Kidney capillary endothelial cell (primary cell): ENCODE data around the gene KCP.

Experiments used
- DNase-seq: peaks from one replicate; pipeline ENCODE4 v3.0.0-alpha.2; 2018; ENCODE audit warnings: low spot score

KCP gene

DNA sequence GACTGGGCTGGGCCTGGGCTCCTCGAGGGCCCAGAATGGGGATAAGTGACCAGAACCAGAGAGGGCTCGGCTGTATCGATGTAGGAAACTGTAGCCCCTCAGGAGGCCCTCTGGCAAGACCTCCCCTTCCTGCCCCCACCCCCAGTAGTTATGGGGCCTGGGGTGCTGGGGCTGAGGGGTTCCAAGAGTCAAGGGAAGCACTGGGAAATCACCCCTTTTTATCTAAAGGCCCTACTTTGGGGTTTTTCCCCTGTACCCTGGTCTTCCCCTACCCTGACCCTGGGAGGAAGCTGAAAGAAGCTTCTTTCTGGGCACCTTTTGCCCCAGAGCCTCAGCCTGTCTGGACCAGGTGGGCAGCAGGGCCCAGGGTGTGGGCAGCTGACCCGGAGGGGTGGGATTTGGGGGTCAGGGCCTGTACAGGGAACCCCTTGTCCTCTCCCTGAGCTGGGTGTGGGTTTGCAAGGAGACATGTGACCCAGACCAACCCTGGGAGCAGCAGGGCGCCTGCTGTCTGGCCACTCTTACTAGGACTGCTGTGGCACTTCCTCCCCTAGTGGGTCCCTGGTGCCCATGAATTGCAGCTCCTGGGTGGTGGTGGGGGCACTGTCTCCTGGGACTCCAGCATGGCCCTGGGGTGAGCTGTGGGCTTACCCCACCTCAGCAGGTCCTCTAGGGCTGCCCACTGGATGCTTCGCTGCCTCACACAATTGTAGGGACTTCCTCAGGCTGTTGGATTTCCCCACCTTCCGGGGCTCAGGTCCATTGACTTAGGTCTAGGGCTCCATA, 28.8 kb upstream of the KCP start:
- no peak for DNase-seq

DNA sequence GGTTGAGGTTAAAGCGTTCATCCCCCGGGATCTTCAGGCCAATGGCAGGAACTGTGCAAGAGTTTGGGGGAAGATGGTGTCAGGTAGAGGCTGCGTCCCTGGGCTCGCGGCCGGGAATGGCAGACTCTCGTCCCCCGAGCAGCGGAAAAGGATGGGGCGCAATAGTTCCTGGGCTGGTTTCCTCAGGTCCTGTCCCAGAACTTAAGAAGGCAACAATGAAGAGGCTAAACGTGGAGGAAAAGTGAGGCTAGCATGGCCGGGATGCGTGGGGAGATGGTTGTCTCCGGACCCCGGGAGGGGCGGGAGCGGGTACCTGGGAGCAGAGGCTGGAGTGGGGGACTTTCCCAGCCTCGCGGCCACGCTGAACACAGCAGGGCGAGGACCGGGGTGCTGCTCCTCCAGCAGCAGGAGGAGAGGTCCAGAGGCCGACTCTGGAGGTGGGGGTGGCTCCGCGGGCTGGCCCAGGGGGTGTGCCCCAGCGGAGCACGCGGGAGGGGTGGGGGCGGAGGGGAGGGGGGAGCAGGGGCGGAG, 28.1 kb upstream of the KCP start:
- DNase-seq = no peak

DNA sequence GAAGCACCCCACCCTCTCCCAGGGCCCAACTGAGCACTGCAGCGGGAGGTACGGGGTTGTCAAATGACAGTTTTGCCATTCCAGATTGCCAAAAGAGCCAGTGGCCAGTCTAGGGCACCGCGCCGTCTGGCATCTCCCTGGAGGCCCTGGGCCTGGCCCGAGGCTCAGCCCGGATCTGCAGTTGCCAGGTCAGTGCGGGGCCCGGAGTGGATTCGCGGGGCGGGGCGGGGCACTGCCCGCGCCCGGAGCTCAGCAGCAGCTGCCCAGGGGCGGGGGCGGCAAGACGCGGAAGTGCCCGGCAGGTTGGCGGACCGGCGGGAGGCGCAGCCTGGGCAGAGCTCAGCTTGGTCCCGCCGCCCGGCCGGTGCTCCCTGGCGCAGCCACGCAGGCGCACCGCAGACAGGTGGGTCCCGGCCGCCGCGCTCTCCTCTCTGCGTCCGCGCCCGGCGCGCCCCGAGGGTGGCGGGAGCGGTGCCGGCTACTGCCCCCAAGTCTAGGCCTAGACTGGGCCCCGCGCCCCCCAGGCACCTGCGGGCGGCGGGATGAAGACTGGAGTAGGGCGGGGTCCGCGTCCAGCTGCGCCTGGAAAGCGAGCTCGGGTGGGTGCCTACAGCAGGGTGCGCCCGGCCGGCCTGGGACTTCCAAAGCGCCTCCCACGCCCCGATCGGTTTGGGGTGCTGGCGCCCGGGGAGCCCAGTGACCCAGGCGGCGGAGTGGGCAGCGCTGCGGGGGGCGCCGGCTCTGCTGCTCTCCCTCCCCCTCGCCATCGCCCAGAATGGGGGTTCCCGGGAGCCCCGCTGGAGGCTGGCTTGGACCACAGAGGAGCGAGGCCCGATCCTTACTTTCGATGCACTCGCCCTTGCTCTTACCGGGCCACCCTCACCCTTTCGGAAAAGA, 27.4 kb upstream of the KCP start, which contains the start of gene IRF5:
Gene IRF5, plus strand, starts transcription at position 281 of the 897 bp plus-strand sequence. CDS start 4,155 bp downstream, outside the sequence.
- no peak for DNase-seq

DNA sequence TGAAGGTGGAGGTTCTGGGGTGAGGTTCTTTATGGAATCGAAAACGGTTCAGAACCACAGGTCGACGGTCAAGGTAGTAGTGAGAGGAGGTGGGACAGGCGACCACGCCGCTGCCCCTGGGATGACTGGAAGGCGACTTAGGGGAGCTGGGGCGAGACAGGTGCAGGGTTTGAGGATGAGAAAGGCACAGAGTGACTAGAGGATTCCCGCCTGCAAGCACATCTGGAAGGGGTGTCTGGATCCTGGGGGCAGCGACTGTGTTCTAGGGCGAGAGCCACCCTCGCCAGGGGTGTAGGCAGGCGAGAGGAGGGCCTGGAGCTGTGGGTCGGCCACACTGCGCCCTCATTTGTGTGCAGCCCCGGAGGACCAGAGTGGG, 26.8 kb upstream of the KCP start:
- no peak for DNase-seq

DNA sequence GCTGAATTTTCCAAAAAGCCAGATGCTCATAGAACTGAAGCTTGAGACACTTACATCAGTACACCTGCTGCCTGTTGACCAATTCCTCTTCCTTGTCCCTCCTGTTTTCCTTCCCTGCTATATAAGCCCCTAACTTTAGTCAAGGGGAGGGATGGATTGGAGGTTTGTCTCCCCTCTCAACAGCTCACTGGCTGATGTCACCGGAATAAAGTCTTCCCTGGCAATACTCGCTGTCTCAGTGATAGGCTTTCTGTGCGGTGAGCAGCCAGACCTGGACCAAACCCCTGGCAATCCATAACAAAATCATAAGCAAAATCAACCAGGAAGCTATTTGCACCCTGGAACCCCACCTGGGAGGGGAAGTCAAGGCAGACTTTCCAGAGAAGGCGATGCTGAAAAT, 26.3 kb upstream of the KCP start:
- DNase-seq = no peak

DNA sequence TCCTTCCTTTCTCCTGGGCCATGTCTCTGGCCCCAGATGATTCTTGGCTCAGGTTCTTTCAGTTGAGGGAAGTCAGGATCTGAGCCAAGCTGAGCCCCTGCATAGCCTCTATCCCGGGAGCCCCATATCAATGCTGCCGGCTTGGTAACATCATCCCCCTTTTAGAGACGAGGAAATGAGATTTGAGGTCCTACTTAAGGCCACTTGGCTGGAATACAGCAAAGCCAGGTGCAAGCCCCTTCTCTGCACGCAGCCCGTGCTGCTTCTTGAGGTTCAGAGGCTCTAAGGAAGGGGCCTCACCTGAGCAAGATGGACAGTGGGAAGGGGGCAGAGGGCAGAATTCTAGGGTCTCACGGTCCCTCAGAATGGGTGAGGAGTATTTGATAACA, 24.8 kb upstream of the KCP start:
- no peak for DNase-seq

DNA sequence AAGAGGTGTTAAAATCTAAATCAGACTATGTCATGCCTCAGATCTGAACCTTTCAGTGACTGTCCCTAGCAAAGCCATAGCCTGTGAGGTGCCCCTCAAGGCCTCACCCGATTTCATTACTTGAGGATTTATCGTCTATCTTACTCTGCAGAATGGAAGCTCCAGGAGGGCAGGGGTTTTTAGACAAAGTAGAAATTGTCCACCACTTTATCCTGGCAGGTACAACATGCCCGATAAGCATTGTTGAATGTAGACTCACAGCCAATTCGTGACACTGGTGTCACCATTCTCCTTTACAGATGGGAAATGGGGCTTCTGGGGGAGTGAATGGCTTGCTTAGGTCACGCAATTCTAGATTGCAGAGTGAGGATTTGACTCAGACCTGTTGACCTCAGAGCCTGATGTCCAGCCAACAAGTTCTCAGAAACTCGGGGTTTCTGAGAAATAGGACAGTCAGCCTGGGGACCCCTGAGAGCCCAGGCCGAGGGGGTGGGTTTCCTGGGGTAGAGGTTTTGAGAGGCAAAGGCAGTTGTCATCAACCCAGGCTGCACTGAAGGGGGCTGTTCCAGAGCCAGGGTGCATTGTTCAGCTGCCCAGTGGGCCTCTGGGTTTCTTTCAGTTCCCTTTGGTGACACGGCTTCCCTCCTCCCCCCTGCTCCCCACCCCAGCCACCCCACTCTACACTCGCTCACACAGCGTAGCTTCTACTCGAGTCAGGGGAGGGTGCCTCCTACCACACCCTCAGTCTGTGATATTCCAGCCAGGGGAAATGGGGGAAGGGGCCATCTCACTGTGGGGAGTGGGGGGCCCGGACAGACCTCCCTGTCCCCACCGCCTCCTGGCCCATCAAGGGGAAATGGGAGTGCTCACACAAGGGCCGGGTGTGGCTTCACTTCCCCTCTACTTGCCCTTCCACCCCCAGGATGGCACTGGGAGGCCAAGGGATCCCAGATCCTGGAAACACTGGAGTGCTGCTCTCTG, 24.1 kb upstream of the KCP start:
- no peak for DNase-seq

DNA sequence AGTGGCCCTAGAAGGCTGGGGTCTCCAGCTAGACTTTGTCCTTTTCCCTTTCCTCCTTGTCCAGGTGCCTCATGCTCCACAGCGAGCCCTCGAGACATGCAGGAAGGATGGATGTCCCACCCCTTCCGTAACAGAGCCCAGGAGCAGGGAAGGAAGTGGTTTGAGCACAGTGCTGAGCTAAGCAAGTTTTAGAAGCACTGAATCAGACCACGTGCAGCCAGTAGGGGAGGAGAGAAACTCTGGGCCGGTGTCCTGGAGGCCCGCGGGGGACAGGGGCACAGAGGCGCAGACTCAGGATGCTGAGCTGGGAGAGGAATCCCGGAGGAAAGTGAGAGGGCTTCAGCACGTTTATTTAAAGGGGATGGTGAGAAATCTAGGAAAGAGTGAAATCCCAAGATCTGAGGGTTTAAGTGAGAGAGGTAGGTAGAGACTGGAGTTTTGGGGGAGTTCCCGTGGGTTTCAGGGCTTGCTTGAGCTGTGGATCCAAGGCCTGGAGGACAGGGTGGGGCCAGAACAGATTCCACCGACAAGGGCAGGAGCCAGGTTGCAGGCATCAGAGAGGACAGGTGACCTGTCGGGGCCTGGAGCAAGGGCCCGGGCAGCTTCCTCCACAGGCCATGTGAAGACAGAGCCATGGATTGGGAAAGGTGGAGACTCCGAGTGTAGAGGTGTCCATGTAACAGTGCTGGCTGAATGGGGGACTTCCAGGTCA, 22.8 kb upstream of the KCP start:
- no peak for DNase-seq

DNA sequence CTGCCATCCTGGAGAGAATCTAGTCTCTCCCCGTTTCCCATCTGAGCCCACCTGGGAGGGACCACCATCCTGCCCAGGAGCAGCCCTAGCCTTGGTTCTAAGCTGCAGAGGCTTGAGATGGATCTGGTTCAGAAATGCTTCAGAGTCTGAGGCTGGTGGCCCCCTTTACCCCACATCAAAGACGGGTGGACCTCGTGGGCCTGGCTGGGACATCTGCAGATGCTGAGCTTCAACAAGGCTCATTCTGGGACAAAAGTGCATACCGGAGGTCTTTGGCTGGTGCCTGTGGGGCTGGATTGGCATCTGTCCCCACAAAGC, 22.3 kb upstream of the KCP start:
- no peak for DNase-seq

DNA sequence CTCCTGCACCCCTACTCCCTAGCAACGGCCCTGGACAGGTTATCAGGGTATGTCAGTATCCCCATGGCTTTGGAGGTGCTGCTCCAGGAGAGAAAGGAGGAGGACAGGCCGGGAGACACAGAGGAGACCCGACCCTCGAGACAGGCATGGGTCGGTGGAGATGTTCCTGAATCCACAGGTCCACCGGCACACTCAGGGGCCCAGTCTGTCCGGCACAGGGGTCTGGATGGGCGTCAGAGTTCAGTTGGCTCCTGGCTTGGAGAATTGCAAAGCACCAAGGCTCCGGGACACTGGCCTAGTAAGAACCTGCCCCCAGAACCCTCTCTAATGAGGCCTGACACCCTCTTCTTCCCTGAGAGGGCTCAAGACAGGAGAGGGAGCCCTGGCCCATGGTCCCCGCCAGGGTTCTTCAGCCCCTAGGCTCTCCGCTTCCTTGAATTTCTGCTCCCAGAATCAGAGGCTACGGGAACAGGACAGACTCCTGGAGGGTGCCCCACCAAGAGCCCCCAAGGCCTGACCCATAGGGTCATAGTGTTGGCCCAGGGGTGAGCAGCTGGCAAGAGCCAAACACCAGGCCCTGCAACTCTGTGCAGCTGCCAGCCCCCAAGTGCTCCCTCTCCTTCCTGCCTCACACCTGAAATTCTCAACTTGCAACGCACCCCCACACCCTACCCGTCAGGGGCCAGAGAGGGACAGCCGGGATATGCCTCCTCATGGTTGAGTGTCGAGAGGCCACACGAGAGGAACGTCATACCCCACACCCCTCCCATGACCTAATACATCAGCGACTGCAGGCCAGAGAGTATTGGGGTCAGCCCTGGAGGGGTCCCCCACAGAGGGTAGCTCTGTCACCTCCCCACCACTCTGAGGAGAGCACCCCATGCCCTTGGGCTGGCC, 21.7 kb upstream of the KCP start:
- DNase-seq = no peak

DNA sequence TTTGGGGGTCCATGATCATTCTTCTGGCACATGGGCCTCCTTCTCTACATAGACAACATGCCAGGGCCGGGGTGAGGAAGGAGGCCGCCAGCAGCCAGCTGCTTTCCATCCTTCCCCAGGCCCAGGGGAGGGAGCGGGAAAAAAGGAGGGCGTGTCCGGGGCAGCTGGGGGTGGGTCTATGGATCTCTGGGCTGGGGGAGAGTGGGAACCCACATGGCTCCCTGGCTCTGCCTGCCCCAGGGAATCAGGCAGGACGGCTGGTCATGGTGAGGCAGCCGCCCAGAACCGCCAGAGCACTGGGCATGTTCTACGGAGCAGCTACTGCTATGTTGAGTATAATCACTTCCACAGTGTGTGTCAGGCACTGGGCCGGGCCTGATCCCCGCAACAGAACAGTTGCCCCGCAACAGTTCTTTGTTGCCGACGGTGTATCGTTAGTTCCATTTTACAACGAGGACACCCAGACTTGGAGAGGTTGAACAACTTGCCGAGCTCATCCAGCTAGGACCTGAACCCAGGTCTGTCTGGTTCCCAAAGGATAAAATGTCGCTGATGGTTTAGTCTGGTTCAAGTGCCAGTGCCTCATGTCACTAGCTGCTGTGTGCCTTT, 20.8 kb upstream of the KCP start:
- no peak for DNase-seq

DNA sequence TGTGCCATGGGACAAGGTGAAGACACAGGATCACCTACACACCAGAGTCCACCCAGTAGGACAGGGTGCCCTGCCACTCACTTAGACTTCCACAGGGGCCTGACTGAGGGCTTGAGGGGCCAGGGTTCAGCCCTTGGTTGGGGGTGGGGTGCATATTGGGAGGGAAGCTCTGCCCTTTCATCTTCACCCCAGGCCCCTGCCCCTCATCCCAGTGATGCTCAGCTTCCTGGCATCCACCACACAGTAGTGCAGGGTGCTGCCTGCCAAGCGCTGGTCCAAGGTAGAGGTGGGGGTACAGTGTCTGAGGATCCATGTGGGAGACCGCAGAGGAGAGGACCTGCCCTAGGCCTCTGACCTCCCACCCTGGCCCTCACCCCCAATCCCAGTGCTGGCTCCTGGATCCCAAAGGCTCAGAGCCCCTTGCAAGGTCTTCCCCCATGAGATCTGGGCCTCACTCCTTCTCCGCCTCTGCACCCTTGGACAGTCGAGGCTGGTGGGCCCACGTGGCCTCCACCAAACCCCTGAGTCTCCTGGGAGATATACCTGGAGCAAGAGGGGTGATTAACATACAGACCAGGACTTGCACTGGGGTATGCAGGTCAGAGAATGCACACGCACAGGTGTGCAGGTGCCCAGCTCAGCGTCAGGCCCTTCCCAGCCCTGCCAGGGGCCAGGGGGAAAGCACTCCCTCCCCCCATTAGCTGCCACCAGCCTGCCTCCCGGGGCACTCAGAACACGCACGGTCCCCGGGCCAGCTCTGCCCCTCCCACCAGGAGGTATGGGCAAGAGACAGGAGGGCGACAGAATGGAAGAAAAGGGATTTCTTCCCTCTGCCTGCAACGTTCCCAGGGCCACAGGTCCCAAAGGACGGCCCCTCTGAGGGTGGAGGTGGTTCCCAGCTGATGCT, 18.6 kb upstream of the KCP start:
- no peak for DNase-seq

DNA sequence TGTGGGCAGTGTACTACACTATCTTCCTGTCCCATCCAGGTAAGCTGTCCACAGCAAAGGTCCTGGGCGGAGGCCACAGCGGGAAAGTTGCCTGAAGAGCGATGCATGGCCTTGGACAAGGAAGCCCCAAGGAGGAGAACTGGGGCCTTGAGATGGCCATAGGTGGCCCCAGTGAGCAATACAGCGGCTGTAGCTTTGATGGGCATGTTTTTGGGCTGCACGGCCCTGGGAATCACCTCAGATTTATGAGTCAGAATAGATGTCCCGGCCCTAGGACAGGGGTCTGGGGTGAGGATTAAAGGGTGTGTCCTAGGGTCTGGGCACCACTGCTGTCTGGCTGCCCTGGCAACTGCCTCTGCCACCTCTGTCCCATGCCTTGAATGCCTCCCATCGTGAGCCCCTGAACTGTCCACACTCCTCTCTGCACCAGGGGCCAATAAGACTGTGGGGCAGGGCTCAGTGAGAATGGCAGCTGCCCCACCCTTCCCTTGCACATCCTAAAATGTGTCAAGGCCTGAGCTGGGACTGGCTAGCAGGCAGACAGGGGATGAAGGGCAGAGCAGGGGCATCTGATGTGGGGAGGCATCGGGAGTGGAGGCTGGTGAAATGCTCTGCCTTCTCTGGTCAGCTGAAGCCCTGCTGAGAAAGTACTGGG, 17.8 kb upstream of the KCP start:
- no peak for DNase-seq

DNA sequence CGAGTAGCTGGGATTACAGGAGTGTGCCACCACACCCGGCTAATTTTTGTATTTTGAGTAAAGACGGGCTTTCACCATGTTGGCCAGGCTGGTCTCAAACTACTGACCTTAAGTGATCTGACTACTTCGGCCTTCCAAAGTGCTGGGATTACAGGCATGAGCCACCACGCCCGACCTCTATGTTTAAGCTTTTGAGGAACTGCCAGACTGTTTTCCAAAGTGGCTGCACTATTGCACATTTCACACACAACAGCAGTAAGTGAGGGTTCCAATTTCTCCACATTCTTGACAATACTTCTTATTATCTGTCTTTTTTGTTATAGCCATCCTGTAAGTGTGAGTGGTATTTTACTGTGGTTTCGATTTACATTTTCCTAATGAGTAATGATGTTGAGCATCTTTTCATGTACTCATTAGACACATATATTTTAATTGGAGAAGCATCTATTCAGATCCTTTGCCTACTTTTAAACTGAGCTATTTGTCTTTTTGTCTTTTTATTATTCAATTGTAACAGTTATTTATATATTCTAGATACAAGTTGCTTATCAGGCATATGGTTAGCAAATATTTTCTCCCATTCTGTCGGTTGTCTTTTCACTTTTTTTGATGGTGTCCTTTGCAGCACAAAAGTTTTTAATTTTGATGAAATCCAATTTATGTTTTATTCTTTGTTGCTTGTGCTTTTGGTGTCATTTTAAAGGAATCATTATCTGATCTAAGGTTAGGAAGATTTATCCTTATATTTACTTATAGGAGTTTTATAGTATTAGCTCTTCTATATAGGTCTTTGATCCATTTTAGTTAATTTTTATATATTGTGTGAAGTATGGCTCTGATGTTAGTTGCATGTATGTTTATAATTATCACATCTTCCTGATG, 14.4 kb upstream of the KCP start:
- DNase-seq = no peak

DNA sequence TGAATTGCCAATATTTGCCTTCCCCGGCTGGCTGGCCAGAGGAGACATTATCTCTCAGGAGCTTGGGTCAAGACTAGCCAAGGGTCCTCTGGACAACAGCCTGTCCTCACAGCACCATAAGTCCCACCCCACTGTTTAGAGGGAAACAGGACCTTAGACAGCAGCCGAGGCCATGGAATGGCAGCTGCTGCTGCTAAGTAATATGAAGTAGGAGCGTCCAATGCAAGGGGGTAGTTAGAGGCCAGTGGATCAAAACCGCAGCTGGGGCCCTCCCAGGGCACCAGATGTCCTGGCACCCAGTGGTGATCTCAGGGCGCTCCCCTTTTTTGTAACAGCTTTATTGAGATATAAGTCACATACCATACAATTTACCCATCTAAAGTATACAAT, 12.9 kb upstream of the KCP start:
- no peak for DNase-seq

DNA sequence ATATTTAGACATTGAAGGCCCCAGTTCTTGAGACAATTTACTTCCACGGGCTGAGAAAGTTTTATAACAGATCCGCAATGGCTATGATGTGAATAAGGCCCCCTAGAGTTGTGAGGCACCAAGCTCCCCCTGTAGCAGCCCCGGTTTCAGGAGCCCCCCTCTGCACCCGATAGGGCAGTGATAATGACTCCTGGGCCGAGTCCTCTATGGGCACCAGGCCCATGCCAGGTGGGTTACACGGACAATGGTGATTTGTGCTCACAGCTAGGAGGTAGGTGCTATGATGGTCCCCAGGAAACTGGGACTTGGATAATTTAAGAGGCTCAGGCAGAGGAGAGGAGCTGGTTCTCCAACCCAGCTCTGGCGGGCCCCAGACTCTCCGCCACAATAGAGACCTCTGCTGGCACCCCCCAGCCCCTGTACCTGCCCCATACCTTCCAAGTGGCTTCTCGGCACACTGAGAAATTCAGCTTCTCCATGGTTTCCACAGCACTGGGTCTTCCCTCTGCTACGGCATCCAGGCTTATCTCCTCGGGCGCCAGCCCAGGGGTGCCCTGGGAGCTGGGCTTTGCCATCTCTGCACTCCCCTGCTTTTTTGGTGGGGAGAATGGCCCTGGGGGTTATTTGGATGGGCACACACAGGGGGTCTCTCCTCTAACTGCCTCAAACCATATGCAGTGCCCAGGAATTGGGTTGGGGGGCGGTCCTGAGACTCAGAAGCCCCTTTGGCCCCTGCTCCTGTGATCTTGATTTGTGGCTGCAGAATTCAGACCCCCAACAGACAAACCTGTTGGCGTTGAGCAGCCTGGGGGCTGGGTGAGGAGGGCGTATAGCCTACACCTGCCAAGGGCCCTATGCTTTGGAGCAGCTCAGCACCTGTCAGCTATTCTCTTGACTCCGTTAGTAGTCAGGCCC, 12.2 kb upstream of the KCP start:
- no peak for DNase-seq
